ENCODE measurements around the gene GUK1.

Gene GUK1

DNA sequence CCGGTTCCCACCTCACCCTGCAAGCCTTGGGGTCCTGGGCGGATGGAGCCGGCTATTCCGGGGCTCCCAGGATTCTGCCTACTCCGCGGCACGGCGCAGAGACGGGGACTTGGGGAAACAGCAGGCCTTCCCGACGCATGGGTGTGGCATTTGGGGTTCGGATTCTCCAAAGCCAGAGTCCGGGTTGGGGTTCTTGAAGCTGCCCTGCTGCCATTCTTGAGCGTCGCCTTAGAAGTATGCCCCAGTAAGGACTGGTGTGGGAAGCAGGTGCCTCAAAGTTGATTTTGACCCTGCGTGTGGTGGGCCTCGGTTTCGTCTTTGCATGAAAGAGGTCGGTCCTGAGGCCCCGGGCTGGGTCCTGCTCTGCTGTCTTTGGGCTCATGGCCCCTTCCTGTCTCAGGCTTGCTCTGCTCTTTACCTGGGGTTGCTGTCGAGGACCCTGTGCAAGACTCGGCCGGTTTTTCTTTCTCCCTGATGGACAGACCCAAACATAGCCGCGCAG, 696 bp downstream of the GUK1 start:
- Histone ChIP-seq H3K27me3 (ENCODE audit: low read depth, low read length) (no peaks in the 10 kb centered on the region), H3K36me3 (ENCODE audit: control insufficient read depth in 1 of 2, insufficient read depth in 2 of 2, low read length in 2 of 2) (peaks cover 0 to 7% of the 10 kb centered on the region in 2 donors), H3K9me3 (ENCODE audit: control insufficient read depth in 1 of 2, low read length in 2 of 2) (no peaks in the 10 kb centered on the region), H3K4me3 (ENCODE audit: low read depth in 1 of 2, low read length in 2 of 2) (peak overlapping the region; percentile 89 to 92), H3K27ac (ENCODE audit: low read length) (peak overlapping the region; percentile 92), H3K4me1 (ENCODE audit: control insufficient read depth in 1 of 2, insufficient read depth in 2 of 2, low read length in 2 of 2) (peaks cover 12 to 38% of the 10 kb centered on the region in 2 donors)

DNA sequence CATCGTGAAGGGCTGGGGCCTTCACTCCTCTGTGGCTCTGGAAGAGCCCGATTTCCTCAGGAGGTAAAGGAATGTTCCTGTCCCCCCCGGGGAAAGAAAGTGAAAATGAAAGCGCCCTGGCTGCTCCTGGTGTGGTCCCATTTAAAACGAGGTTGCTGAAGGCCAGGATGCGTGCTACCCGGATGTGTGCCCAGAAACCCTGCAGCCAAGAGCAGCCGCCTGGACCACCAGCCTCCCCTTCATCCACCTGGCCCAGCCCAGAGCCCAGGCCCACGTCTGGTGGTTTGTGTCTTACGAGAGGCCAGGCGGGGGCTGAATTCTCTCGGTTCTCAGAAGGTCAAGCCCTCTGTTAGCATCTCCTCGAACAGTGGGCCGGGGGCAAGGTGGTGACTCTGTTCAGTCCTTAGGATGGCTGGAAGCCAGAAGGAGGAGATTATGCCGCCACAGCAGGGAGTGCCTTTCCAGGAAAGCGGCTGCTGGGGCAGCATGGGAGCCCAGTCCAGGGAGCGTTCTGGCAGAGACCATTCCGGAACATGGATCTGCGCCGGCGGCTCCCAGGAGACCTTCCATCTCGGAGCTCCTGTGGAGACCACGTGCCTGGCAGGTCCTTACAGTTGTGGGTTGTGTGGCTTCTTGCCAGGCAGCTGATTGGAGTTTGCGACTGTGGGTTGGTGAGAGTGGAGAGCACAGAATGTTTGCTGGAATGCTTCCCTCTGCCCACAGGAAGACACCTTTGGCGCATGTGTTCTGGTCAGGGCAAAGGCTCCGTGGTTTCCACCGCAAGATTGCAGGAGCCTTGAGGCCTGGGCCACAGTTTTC, 1.4 kb downstream of the GUK1 start:
- peaks cover 12 to 38% of the 10 kb centered on the region in 2 donors for H3K4me1 ChIP-seq (ENCODE audit: control insufficient read depth in 1 of 2, insufficient read depth in 2 of 2, low read length in 2 of 2)
- peaks cover 0 to 13% of the 10 kb centered on the region in 2 donors for H3K36me3 ChIP-seq (ENCODE audit: control insufficient read depth in 1 of 2, insufficient read depth in 2 of 2, low read length in 2 of 2)
- H3K27me3 ChIP-seq (ENCODE audit: low read depth, low read length): no peaks in the 10 kb centered on the region
- H3K4me3 ChIP-seq (ENCODE audit: low read depth in 1 of 2, low read length in 2 of 2): peak overlapping the region; percentile 89 to 92
- H3K9me3 ChIP-seq (ENCODE audit: control insufficient read depth in 1 of 2, low read length in 2 of 2): no peaks in the 10 kb centered on the region
- H3K27ac ChIP-seq (ENCODE audit: low read length): peak overlapping the region; percentile 92

DNA sequence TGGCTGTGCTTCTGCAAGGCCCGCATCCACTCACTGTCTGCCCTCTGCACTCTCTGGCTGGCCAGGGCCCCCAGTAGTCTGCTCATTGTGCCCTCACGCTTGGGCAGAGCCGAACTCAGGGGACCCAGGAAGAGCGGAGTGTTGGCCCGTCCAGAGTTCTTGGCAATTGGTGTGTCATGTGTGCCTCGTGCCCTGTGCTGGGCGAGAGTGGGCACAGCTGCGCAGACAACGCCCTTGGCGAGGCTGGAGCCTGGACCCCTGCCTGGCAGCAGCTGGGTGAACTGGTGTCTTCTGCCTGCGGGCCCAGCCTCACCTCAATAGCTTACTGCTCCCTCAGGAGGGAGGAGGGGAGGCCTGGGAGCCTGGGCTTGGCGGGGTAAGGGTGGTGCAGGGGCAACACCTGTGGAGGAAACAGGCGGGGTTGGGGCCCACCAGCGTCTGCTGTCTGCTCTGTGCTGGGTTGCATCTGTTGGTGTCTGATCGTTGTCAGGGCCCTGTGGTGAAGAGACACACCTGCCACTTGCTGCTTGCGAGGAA, 2.1 kb downstream of the GUK1 start:
- peak overlapping the region; percentile 92 for H3K27ac ChIP-seq (ENCODE audit: low read length)
- peaks cover 12 to 38% of the 10 kb centered on the region in 2 donors for H3K4me1 ChIP-seq (ENCODE audit: control insufficient read depth in 1 of 2, insufficient read depth in 2 of 2, low read length in 2 of 2)
- peaks cover 0 to 20% of the 10 kb centered on the region in 2 donors for H3K36me3 ChIP-seq (ENCODE audit: control insufficient read depth in 1 of 2, insufficient read depth in 2 of 2, low read length in 2 of 2)
- H3K4me3 ChIP-seq (ENCODE audit: low read depth in 1 of 2, low read length in 2 of 2): peak overlapping the region; percentile 89 to 92
- H3K27me3 ChIP-seq (ENCODE audit: low read depth, low read length): no peaks in the 10 kb centered on the region
- H3K9me3 ChIP-seq (ENCODE audit: control insufficient read depth in 1 of 2, low read length in 2 of 2): no peaks in the 10 kb centered on the region

DNA sequence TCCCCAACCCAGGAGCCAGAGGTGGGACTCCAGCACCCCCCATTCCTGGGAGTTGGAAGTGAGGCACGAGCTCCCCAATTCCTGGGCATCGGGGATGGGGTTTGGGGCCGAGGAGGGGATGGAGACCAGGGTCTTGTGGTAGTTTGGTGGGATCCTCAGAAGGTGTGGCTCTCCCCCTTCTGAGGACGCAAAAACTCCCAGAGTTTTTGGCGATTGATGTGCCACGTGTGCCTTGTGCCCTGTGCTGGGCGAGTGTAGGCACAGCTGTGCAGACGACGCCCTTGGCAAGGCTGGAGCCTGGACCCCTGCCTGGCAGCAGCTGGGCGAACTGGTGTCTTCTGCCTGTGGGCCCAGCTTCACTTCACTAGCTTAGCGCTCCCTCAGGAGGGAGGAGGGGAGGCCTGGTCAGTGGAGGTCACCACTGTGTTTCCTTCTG, 2.6 kb downstream of the GUK1 start:
- Histone ChIP-seq H3K36me3 (ENCODE audit: control insufficient read depth in 1 of 2, insufficient read depth in 2 of 2, low read length in 2 of 2) (peaks cover 2 to 20% of the 10 kb centered on the region in 2 donors), H3K27me3 (ENCODE audit: low read depth, low read length) (no peaks in the 10 kb centered on the region), H3K4me1 (ENCODE audit: control insufficient read depth in 1 of 2, insufficient read depth in 2 of 2, low read length in 2 of 2) (peaks cover 12 to 38% of the 10 kb centered on the region in 2 donors), H3K9me3 (ENCODE audit: control insufficient read depth in 1 of 2, low read length in 2 of 2) (no peaks in the 10 kb centered on the region), H3K27ac (ENCODE audit: low read length) (peak overlapping the region; percentile 92), H3K4me3 (ENCODE audit: low read depth in 1 of 2, low read length in 2 of 2) (peak overlapping the region in 1 of 2 donors; percentile 92)

DNA sequence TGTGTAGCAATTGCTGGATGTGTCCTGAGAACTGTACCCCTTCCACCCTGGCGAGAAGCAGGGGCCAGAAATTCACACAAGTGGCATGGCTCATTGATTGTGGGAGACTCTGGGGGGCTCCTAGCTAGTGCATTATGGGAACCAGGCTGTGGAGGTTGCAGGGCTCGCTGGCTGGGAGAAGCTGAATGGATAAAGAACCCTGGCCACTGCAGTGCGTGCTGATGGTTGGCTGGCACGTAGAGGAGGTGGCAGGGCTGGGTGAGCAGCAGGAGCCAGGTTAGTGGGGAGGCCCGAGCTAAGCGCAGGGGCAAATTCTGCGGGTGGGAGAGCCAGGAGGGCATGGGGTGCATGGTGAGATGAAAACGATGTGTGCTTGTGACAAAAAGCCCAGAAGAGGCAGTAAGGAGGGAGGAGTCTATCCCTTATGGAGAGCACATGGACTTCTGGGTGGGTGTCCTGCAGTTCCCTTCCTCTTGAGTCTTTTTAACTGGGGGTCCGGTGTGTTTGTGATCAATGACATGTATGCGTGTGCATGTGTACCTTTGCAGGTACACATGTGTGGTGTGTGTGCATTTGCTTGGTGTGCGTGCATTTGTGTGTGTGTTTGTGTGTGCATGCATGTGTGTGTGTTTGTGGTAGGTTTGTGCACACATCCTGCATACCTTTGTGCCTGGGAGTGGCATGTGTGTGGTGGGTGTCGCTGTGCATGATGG, 3.6 kb downstream of the GUK1 start:
- Histone ChIP-seq H3K9me3 (ENCODE audit: control insufficient read depth in 1 of 2, low read length in 2 of 2) (no peaks in the 10 kb centered on the region), H3K4me3 (ENCODE audit: low read depth in 1 of 2, low read length in 2 of 2) (no peak overlapping the region), H3K27ac (ENCODE audit: low read length) (no peak overlapping the region), H3K36me3 (ENCODE audit: control insufficient read depth in 1 of 2, insufficient read depth in 2 of 2, low read length in 2 of 2) (peaks cover 4 to 29% of the 10 kb centered on the region in 2 donors), H3K4me1 (ENCODE audit: control insufficient read depth in 1 of 2, insufficient read depth in 2 of 2, low read length in 2 of 2) (peaks cover 12 to 38% of the 10 kb centered on the region in 2 donors), H3K27me3 (ENCODE audit: low read depth, low read length) (no peaks in the 10 kb centered on the region)

DNA sequence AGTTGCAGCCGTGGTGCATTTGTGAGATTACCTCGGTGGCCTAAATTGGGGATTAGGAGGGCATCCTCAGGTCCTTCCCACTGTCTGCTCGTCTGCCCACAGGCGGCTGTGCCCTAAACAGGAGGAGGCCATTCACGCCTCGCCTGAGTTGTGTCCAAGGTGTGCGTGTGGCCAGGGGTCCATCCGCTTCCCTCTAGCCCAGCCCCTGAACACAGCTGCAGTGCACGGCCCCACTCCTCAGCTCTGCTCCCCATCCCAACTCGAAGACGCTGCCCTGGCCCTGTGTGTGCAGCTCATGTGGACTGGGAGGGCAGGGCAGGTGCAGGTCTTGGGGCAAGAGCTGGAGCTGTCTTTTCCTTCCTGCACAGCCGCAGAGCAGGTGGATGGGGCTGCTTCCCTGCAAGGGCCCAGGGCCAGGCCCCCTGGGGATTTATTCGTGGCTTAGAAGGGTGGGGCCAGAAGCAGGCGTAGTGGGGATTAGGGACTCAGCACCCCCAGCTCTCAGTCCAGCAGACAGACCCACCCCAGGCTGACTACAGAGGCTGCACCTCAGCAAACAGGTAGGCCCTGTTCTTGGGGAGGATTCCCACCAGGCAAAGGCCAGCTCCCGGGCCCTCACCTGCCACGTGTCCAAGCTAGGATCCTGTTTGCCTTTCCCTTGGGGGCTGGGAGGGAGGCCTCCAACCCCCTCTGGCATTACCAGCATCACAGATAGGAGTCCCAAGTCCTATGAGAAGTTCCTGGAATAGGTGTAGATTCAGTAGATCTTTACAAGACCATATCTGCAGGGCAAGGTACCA, 4.3 kb downstream of the GUK1 start:
- Histone ChIP-seq H3K9me3 (ENCODE audit: control insufficient read depth in 1 of 2, low read length in 2 of 2) (no peaks in the 10 kb centered on the region), H3K27ac (ENCODE audit: low read length) (no peak overlapping the region), H3K36me3 (ENCODE audit: control insufficient read depth in 1 of 2, insufficient read depth in 2 of 2, low read length in 2 of 2) (peaks cover 4 to 29% of the 10 kb centered on the region in 2 donors), H3K4me1 (ENCODE audit: control insufficient read depth in 1 of 2, insufficient read depth in 2 of 2, low read length in 2 of 2) (peaks cover 12 to 45% of the 10 kb centered on the region in 2 donors), H3K27me3 (ENCODE audit: low read depth, low read length) (no peaks in the 10 kb centered on the region), H3K4me3 (ENCODE audit: low read depth in 1 of 2, low read length in 2 of 2) (no peak overlapping the region)

DNA sequence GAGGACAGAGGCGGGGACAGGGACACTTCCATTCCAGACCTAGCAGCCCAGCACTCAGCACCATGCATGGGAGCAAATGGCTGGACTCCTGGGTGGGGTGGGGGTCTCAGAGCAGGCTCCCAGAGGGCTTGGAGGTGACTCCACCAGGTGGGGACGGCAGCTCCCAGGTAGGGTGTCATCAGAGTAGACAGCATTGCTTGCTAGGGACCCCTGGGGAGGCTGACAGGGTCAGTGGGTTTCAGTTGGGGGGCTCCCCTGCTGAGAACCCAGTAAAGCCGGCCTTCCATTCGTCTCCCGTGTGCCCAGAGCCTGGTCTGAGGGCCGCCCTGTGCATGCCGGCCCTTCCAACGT, 4.9 kb downstream of the GUK1 start:
- Histone ChIP-seq H3K4me3 (ENCODE audit: low read depth in 1 of 2, low read length in 2 of 2) (no peak overlapping the region), H3K27me3 (ENCODE audit: low read depth, low read length) (no peaks in the 10 kb centered on the region), H3K36me3 (ENCODE audit: control insufficient read depth in 1 of 2, insufficient read depth in 2 of 2, low read length in 2 of 2) (peaks cover 4 to 29% of the 10 kb centered on the region in 2 donors), H3K27ac (ENCODE audit: low read length) (no peak overlapping the region), H3K4me1 (ENCODE audit: control insufficient read depth in 1 of 2, insufficient read depth in 2 of 2, low read length in 2 of 2) (peaks cover 12 to 51% of the 10 kb centered on the region in 2 donors), H3K9me3 (ENCODE audit: control insufficient read depth in 1 of 2, low read length in 2 of 2) (no peaks in the 10 kb centered on the region)

DNA sequence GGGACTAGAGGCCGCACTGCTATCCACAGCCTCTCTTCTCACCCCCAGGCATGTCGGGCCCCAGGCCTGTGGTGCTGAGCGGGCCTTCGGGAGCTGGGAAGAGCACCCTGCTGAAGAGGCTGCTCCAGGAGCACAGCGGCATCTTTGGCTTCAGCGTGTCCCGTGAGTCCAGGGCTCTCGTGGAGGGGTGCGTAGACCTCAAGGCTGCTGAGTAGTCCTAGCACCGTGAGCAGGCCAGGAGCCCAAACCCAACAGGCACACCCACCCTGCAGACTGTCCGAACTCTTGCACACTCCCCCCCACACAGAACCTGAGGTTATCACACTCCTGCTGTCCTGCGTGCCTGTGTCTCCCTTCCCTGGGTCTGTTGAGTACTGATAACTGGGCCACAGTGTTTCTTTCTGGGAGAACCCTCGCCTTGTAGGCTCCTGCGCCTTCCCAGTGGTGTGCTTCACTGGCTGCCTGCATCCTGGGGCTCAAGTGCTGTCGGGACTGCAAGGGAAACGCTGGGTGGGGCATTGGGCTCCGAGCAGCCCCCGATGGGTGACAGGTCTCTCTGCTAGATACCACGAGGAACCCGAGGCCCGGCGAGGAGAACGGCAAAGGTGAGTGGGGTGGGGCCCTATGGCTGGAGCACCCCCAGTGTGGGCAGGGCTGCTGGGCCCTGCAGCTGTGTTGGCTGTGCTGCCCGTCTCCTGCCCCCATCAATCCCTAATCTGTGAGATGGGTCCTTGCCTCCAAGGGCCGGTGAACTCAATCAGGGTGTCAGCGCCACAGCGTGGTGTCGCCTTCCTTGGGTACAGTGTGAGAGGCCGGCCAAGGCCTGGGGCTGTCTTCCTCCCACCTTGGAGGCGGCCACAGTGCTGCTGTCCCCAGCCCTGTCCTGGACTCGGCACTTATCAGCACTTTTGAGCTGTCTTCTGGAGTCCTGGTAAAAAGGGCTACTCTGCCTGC, 5.7 kb downstream of the GUK1 start:
- peaks cover 4 to 25% of the 10 kb centered on the region in 2 donors for H3K36me3 ChIP-seq (ENCODE audit: control insufficient read depth in 1 of 2, insufficient read depth in 2 of 2, low read length in 2 of 2)
- no peaks in the 10 kb centered on the region for H3K27me3 ChIP-seq (ENCODE audit: low read depth, low read length)
- no peak overlapping the region for H3K27ac ChIP-seq (ENCODE audit: low read length)
- H3K9me3 ChIP-seq (ENCODE audit: control insufficient read depth in 1 of 2, low read length in 2 of 2): no peaks in the 10 kb centered on the region
- peaks cover 13 to 58% of the 10 kb centered on the region in 2 donors for H3K4me1 ChIP-seq (ENCODE audit: control insufficient read depth in 1 of 2, insufficient read depth in 2 of 2, low read length in 2 of 2)
- H3K4me3 ChIP-seq (ENCODE audit: low read depth in 1 of 2, low read length in 2 of 2): no peak overlapping the region

DNA sequence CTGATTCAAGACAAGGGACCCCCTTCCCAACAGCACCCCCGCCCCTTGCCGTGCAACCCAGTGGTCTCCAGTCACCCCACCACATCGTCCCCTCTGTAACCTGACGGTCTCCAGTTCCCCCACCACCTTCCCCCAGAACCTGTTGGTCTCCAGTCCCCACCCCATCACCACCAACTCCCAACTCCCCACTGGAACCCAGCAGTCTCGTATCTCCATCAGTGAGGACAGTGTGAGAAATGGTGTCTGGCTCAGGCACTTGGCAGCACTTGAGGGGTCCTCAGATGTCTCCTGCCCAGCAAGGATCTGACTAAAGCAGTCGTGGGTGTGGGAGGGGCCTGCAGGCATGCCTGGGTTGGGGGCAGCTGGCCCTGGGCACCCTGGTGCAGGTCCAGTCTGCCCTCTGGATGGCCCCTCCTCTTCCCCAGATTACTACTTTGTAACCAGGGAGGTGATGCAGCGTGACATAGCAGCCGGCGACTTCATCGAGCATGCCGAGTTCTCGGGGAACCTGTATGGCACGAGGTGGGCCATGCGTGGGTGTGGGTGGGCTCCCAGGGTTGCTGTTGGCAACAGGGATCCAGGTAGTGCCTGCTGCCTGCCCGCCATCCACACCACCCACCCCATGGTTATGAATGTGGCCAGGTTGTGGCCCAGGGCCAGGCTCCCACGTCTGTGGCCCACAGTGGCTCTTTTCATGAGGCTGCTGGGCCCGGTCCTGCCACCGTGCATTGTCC, 6.5 kb downstream of the GUK1 start:
- no peak overlapping the region for H3K27ac ChIP-seq (ENCODE audit: low read length)
- H3K4me1 ChIP-seq (ENCODE audit: control insufficient read depth in 1 of 2, insufficient read depth in 2 of 2, low read length in 2 of 2): peaks cover 21 to 57% of the 10 kb centered on the region in 2 donors
- no peak overlapping the region for H3K4me3 ChIP-seq (ENCODE audit: low read depth in 1 of 2, low read length in 2 of 2)
- H3K9me3 ChIP-seq (ENCODE audit: control insufficient read depth in 1 of 2, low read length in 2 of 2): no peaks in the 10 kb centered on the region
- no peaks in the 10 kb centered on the region for H3K27me3 ChIP-seq (ENCODE audit: low read depth, low read length)
- peaks cover 4 to 25% of the 10 kb centered on the region in 2 donors for H3K36me3 ChIP-seq (ENCODE audit: control insufficient read depth in 1 of 2, insufficient read depth in 2 of 2, low read length in 2 of 2)

All from muscle layer of duodenum (tissue), 2 donors.